ENCODE data around the gene BABAM1. TPM values are rescaled to one million over a fixed set of nuclear protein-coding genes. Genes with fewer than 3 reads are reported as not detected.

The BABAM1 gene
- total and polyA plus RNA-seq, 2 of the 4 experiments (the other 2 are of a cell fraction): 95.1 to 101 TPM

GRCh38 chr19:17300992-17301619, 33.9 kb downstream of the BABAM1 start:
- H3K23ac ChIP-seq (ENCODE audit: low read depth, low read length): no peak overlapping the region
- H3K18ac ChIP-seq (ENCODE audit: low read depth, low read length): no peak overlapping the region
- ChIA-PET POLR2A (ENCODE audit: unreplicated experiment) (no interaction called here), CTCF (no interaction called here)
- H2AK5ac ChIP-seq (ENCODE audit: low read depth, low read length): no peak overlapping the region
- WGBS, 2 experiments (ENCODE audit: extremely low coverage in 2 of 2, insufficient read length in 1 of 2): 94% methylated on average over 34 of the region's 51 CpGs; no CpG with 5 or more reads in 1 of the 2 experiments
- dilution Hi-C loops (cut with HindIII; ENCODE audit: low sequenced_read_pairs, unreplicated experiment): no loop called here
- no peak for TF ChIP-seq RFX5 (IDR thresholded peaks at IDR 0.05; ENCODE audit: low read depth, low read length)
- no peak for TF ChIP-seq MXI1 (IDR thresholded peaks at IDR 0.05; ENCODE audit: borderline replicate concordance, low read depth, low read length)
- TF ChIP-seq USF2 (IDR thresholded peaks at IDR 0.05; ENCODE audit: low read depth, low read length): no peak
- no peak for TF ChIP-seq CEBPB (IDR thresholded peaks at IDR 0.05; ENCODE audit: low read depth, low read length)
- TF ChIP-seq RCOR1 (IDR thresholded peaks at IDR 0.05; ENCODE audit: insufficient replicate concordance, low read length): no peak
- TF ChIP-seq MAZ (IDR thresholded peaks at IDR 0.05; ENCODE audit: borderline replicate concordance, low read depth, low read length): no peak
- TF ChIP-seq RAD21 (IDR thresholded peaks at IDR 0.05; ENCODE audit: low read length): no peak
- TF ChIP-seq POLR2A (IDR thresholded peaks at IDR 0.05; ENCODE audit: low read depth, low read length): no peak
- TF ChIP-seq SMC3 (IDR thresholded peaks at IDR 0.05; ENCODE audit: low read depth, low read length): no peak
- no peak for TF ChIP-seq BHLHE40 (IDR thresholded peaks at IDR 0.05; ENCODE audit: low read depth, low read length)
- TF ChIP-seq, protein P1, sequence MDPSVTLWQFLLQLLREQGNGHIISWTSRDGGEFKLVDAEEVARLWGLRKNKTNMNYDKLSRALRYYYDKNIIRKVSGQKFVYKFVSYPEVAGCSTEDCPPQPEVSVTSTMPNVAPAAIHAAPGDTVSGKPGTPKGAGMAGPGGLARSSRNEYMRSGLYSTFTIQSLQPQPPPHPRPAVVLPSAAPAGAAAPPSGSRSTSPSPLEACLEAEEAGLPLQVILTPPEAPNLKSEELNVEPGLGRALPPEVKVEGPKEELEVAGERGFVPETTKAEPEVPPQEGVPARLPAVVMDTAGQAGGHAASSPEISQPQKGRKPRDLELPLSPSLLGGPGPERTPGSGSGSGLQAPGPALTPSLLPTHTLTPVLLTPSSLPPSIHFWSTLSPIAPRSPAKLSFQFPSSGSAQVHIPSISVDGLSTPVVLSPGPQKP (IDR thresholded peaks at IDR 0.05; ENCODE audit: borderline replicate concordance, low read depth, low read length): no peak
- no peak for TF ChIP-seq NFE2L2 (IDR thresholded peaks at IDR 0.05; ENCODE audit: low read depth, low read length)
- H2BK5ac ChIP-seq (ENCODE audit: low read depth, low read length, poor library complexity, severe bottlenecking): no peak overlapping the region
- H3K27ac ChIP-seq (ENCODE audit: insufficient read depth, low read length): no peak overlapping the region
- H3K4me3 ChIP-seq (ENCODE audit: insufficient read depth, low read depth, low read length): no peak overlapping the region
- peaks cover 4% of the 10 kb centered on the region for H3K9me3 ChIP-seq (ENCODE audit: control insufficient read depth, insufficient read depth, low read length)
- no peak overlapping the region for H3K9ac ChIP-seq (ENCODE audit: low read depth, low read length)
- H2AK9ac ChIP-seq (replicated peaks; ENCODE audit: low read depth, low read length, poor library complexity): no peak overlapping the region
- intact Hi-C loops (cut with micrococcal nuclease): no loop called here
- H3K79me1 ChIP-seq (ENCODE audit: low read depth in 1 of 2, low read length in 2 of 2): peaks cover 9 to 38% of the 10 kb centered on the region in 2 experiments
- no peak overlapping the region for H4K8ac ChIP-seq (ENCODE audit: low read depth in 2 of 2, low read length in 2 of 2)
- H3K9me1 ChIP-seq (ENCODE audit: insufficient read depth, low read length): peaks cover 14% of the 10 kb centered on the region
- H3K4me1 ChIP-seq (ENCODE audit: control insufficient read depth, insufficient read depth, low read length): peaks cover 8% of the 10 kb centered on the region
- H3K4ac ChIP-seq (ENCODE audit: low read depth, low read length): no peak overlapping the region
- no peak overlapping the region for H2AFZ ChIP-seq (replicated peaks; ENCODE audit: low read length, poor library complexity)
- H2BK120ac ChIP-seq (ENCODE audit: low read depth, low read length): no peak overlapping the region
- no peaks in the 10 kb centered on the region for H3K27me3 ChIP-seq (ENCODE audit: control insufficient read depth, insufficient read depth, low read length)
- H3K4me2 ChIP-seq (ENCODE audit: low read depth, low read length): no peak overlapping the region
- no peak overlapping the region for H3K14ac ChIP-seq (replicated peaks; ENCODE audit: low read depth, low read length)
- no peaks in the 10 kb centered on the region for H4K20me1 ChIP-seq (ENCODE audit: insufficient read depth, low read length)
- no peak for DNase-seq
- no peak overlapping the region for H3K56ac ChIP-seq (ENCODE audit: extremely low read depth, insufficient read depth, low read length)
- H2BK15ac ChIP-seq (ENCODE audit: low read depth, low read length): no peak overlapping the region
- H3K36me3 ChIP-seq (ENCODE audit: control insufficient read depth, insufficient read depth, low read length): peaks cover 8% of the 10 kb centered on the region
- no TSS peak for BruUV-seq (replicated peaks)
- no peak overlapping the region for H4K91ac ChIP-seq (ENCODE audit: insufficient read depth, low read depth, low read length)
- no peak for ATAC-seq (ENCODE audit: low read depth)
- in situ Hi-C loops (cut with MboI; ENCODE audit: low sequenced_read_pairs): no loop called here
- no peak overlapping the region for H4K5ac ChIP-seq (ENCODE audit: low read depth, low read length)
- no peak overlapping the region for H2BK20ac ChIP-seq (ENCODE audit: low read depth, low read length)
